H4 (cell line): ENCODE results near the gene ASPHD1. TPM values are rescaled to one million over a fixed set of nuclear protein-coding genes. Genes with fewer than 3 reads are reported as not detected.
"Not testable (repeated sequence)": the region's sequence is repeated elsewhere in the genome, so short reads cannot be mapped to it uniquely, and the experiment has no call there.

Experiments
- DNase-seq: peaks from one replicate; pipeline ENCODE4 v3.0.0-alpha.2; 2015; ENCODE audit warnings: low spot score
- total RNA-seq: library from RNA; depleted of rRNA; stranded (reverse); fragments of >200 nt; shearing (Covaris generic); gene quantifications from 2 replicates; pipeline ENCODE4 v1.2.3, GENCODE V29; 2014; rRNA removed

The ASPHD1 gene
- 3.6 and 6.9 TPM in 2 replicates for total RNA-seq

- DNase-seq = peak; percentile 73
Measured at GRCh38 chr16:29900102-29900887, at the start of gene ASPHD1. TSS of gene ASPHD1 (plus strand) at chr16:29900488. CDS start at chr16:29900972, 484 bp downstream.

GRCh38 chr16:29850998-29851397, 49.3 kb upstream of the ASPHD1 start:
- DNase-seq = no peak

- DNase-seq = no peak
Measured at GRCh38 chr16:29852654-29853053, 47.6 kb upstream of the ASPHD1 start.

- no peak for DNase-seq
Measured at GRCh38 chr16:29854520-29855100, 45.7 kb upstream of the ASPHD1 start.

GRCh38 chr16:29857133-29857760, 43.0 kb upstream of the ASPHD1 start:
- no peak for DNase-seq

- no peak for DNase-seq
Measured at GRCh38 chr16:29858149-29858849, 42.0 kb upstream of the ASPHD1 start.

GRCh38 chr16:29858974-29859373, 41.3 kb upstream of the ASPHD1 start:
- no peak for DNase-seq

GRCh38 chr16:29860218-29860617, 40.1 kb upstream of the ASPHD1 start:
- no peak for DNase-seq

GRCh38 chr16:29862383-29862883, 37.9 kb upstream of the ASPHD1 start:
- DNase-seq = no peak

GRCh38 chr16:29862884-29863668, 37.2 kb upstream of the ASPHD1 start, which contains the start of gene CDIPT:
TSS of gene CDIPT (minus strand) at chr16:29863226. CDS start at chr16:29862857, 369 bp downstream.
- peak; percentile 95 for DNase-seq

- DNase-seq = no peak
Measured at GRCh38 chr16:29863669-29863984, 36.7 kb upstream of the ASPHD1 start.

GRCh38 chr16:29864205-29864604, 36.1 kb upstream of the ASPHD1 start:
- no peak for DNase-seq

- no peak for DNase-seq
Measured at GRCh38 chr16:29868396-29869009, 31.8 kb upstream of the ASPHD1 start.

- DNase-seq = not testable (repeated sequence)
Measured at GRCh38 chr16:29869067-29869466, 31.2 kb upstream of the ASPHD1 start.

GRCh38 chr16:29871822-29872546, 28.3 kb upstream of the ASPHD1 start:
- no peak for DNase-seq

GRCh38 chr16:29873319-29873718, 27.0 kb upstream of the ASPHD1 start:
- DNase-seq = no peak

GRCh38 chr16:29875206-29875605, 25.1 kb upstream of the ASPHD1 start:
- DNase-seq = no peak

GRCh38 chr16:29876217-29876593, 24.1 kb upstream of the ASPHD1 start:
- DNase-seq = no peak

GRCh38 chr16:29876594-29877249, 23.6 kb upstream of the ASPHD1 start:
- no peak for DNase-seq
